A549 treated with AZD9567 at 1 μM for 4 hours (cell line): ENCODE data around the gene SFRP4. TPM values are rescaled to one million over a fixed set of nuclear protein-coding genes. Genes with fewer than 3 reads are reported as not detected.

Experiments
- total RNA-seq: library from RNA; stranded (reverse); fragments of 200-300 nt; extraction: Qiagen RNA extraction; gene quantifications from 5 replicates; pipeline ENCODE4 v1.2.3, GENCODE V29; 2022; ENCODE audit not compliant: insufficient read depth

Gene SFRP4
- total RNA-seq = 3.7 to 12.2 TPM (median 3.8 TPM) in 5 replicates

GRCh38 chr7:37916673-37917660 lies at the start of gene SFRP4:
SFRP4 (minus strand) TSS chr7:37916817; CDS start chr7:37916537, 280 bp downstream.

GRCh38 chr7:37920305-37920848 lies 3.8 kb upstream of the SFRP4 start, which contains the start of gene EPDR1:
EPDR1 (plus strand) TSS chr7:37920640; CDS start chr7:37920940, 300 bp downstream.

Other genes starting within 250 kb of the SFRP4 start
- gene GPR141, start 233.1 kb downstream of the SFRP4 start, total RNA-seq = 0.13 TPM in 1 of 5 replicates, not detected in the others
- gene NME8, start 68.2 kb downstream of the SFRP4 start, total RNA-seq = not detected in 5 replicates
- gene EPDR1, start 3.8 kb upstream of the SFRP4 start, total RNA-seq = 67.4 to 84.8 TPM (median 78.8 TPM) in 5 replicates